Caco-2 (cell line): ENCODE measurements around the gene SLC13A5. TPM values are rescaled to one million over a fixed set of nuclear protein-coding genes. Genes with fewer than 3 reads are reported as not detected.

ENCODE experiments used
- BruUV-seq: library from RNA; stranded (reverse); fragments of 400-500 nt; replicated peaks from 2 replicates; lab custom pipeline; 2021; lab: Mats Ljungman, UMichigan
- CTCF ChIA-PET: fragments of 300-600 bp; sonication (Branson Sonifier 250); formaldehyde crosslinking; loops from one replicate; lab custom pipeline; 2022; ENCODE audit warnings: antibody characterized with exemption; lab: Charles Lee
- POLR2A ChIA-PET: fragments of 300-600 bp; sonication (Branson Sonifier 250); formaldehyde crosslinking; loops from one replicate; lab custom pipeline; 2022; ENCODE audit warnings: antibody characterized with exemption; lab: Charles Lee
- DNase-seq, 2 experiments: peaks; one replicate each; pipeline versions ENCODE4 v3.0.0 to v3.0.0-alpha.2; 2020 to 2022
- H3K27me3 ChIP-seq: replicated peaks from 2 replicates; pipeline ENCODE4 v1.6.0; 2011; ENCODE audit warnings: low read length; ENCODE audit not compliant: control insufficient read depth, insufficient read depth
- H3K36me3 ChIP-seq: 2 replicates; pipeline ENCODE4 v1.5.1; 2011; ENCODE audit warnings: low read length; ENCODE audit not compliant: control insufficient read depth, insufficient read depth
- H3K4me1 ChIP-seq: fragments of 250-450 bp; sonication (Bioruptor Pico); 2 replicates; pipeline ENCODE4 v1.5.1; 2020; ENCODE audit warnings: mild to moderate bottlenecking
- H3K4me3 ChIP-seq: 2 replicates; pipeline ENCODE4 v1.5.1; 2011; ENCODE audit warnings: low read depth, mild to moderate bottlenecking, control low read depth, low read length
- H3K9me3 ChIP-seq: fragments of 250-450 bp; sonication (Bioruptor Pico); 2 replicates; pipeline ENCODE4 v1.5.1; 2020; ENCODE audit warnings: mild to moderate bottlenecking, moderate library complexity
- H3K27ac Mint-ChIP-seq: one replicate; pipeline ENCODE4 v1.8.0; 2022; ENCODE audit warnings: mixed read lengths; ENCODE audit not compliant: unreplicated experiment
- H3K27me3 Mint-ChIP-seq: one replicate; pipeline ENCODE4 v1.8.0; 2022; ENCODE audit warnings: mixed read lengths; ENCODE audit not compliant: insufficient read depth, unreplicated experiment
- H3K36me3 Mint-ChIP-seq: one replicate; pipeline ENCODE4 v1.8.0; 2022; ENCODE audit warnings: mild to moderate bottlenecking, mixed read lengths; ENCODE audit not compliant: insufficient read depth, unreplicated experiment
- H3K4me1 Mint-ChIP-seq: one replicate; pipeline ENCODE4 v1.8.0; 2022; ENCODE audit warnings: low read depth, mixed read lengths; ENCODE audit not compliant: unreplicated experiment
- H3K4me3 Mint-ChIP-seq: one replicate; pipeline ENCODE4 v1.8.0; 2022; ENCODE audit warnings: mild to moderate bottlenecking, moderate library complexity, mixed read lengths; ENCODE audit not compliant: unreplicated experiment
- H3K9me3 Mint-ChIP-seq: one replicate; pipeline ENCODE4 v1.8.0; 2022; ENCODE audit warnings: mixed read lengths; ENCODE audit not compliant: unreplicated experiment
- intact Hi-C: fragments of 100-400 bp; cut with micrococcal nuclease; formaldehyde crosslinking; loops from one replicate; pipeline ENCODE4 v1.10.0; 2022; ENCODE audit not compliant: unreplicated experiment
- total RNA-seq: library from RNA; stranded (reverse); gene quantifications from 2 replicates; pipeline ENCODE4 v1.2.3, GENCODE V29; 2022
- TF ChIP-seq, protein P1 (sequence below), 2 experiments: fragments of 200-600 bp in 1 of 2; IDR thresholded peaks; 1 replicate in 1 of 2; 2 replicates in 1 of 2; pipeline versions ENCODE4 v1.5.1 to v1.8.0; 2011 to 2022; ENCODE audit warnings: antibody characterized with exemption in 1 of 2, control low read depth in 1 of 2, inconsistent platforms in 1 of 2, low read depth in 1 of 2, low read length in 1 of 2, mild to moderate bottlenecking in 1 of 2, moderate library complexity in 1 of 2; ENCODE audit not compliant: insufficient read depth in 1 of 2, severe bottlenecking in 1 of 2, unreplicated experiment in 1 of 2

SLC13A5 gene
- total RNA-seq, 1 experiment from 2014 or later = 0.11 TPM

GRCh38 chr17:6648181-6648580, 65.0 kb downstream of the SLC13A5 start:
- TF ChIP-seq, protein P1, sequence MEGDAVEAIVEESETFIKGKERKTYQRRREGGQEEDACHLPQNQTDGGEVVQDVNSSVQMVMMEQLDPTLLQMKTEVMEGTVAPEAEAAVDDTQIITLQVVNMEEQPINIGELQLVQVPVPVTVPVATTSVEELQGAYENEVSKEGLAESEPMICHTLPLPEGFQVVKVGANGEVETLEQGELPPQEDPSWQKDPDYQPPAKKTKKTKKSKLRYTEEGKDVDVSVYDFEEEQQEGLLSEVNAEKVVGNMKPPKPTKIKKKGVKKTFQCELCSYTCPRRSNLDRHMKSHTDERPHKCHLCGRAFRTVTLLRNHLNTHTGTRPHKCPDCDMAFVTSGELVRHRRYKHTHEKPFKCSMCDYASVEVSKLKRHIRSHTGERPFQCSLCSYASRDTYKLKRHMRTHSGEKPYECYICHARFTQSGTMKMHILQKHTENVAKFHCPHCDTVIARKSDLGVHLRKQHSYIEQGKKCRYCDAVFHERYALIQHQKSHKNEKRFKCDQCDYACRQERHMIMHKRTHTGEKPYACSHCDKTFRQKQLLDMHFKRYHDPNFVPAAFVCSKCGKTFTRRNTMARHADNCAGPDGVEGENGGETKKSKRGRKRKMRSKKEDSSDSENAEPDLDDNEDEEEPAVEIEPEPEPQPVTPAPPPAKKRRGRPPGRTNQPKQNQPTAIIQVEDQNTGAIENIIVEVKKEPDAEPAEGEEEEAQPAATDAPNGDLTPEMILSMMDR (IDR thresholded peaks at IDR 0.05; ENCODE audit: insufficient read depth in 1 of 2, low read depth in 1 of 2, low read length in 1 of 2, severe bottlenecking in 1 of 2, unreplicated experiment in 1 of 2) = peak in 1 of 2 experiments; percentile 17
- H3K36me3 Mint-ChIP-seq = peaks cover 14% of the 10 kb centered on the region
- POLR2A ChIA-PET = no interaction called here
- no peaks in the 10 kb centered on the region for H3K36me3 ChIP-seq
- no peaks in the 10 kb centered on the region for H3K27me3 ChIP-seq
- H3K9me3 Mint-ChIP-seq = no peaks in the 10 kb centered on the region
- CTCF ChIA-PET = interaction anchor here (0.6 to 0.9 kb wide), 3 partner anchors 8 to 195 kb away, joined by 3 to 5 read pairs (median 3); partner anchors contain the start of gene KIAA0753
- peaks cover under 1% of the 10 kb centered on the region for H3K4me1 Mint-ChIP-seq
- H3K4me1 ChIP-seq = no peaks in the 10 kb centered on the region; the same call in 1 of the 2 replicates
- BruUV-seq = no TSS peak
- H3K27ac Mint-ChIP-seq = no peak overlapping the region
- no peaks in the 10 kb centered on the region for H3K27me3 Mint-ChIP-seq
- H3K4me3 Mint-ChIP-seq = no peak overlapping the region
- no peak overlapping the region for H3K4me3 ChIP-seq
- intact Hi-C loops = no loop called here
- no peaks in the 10 kb centered on the region for H3K9me3 ChIP-seq
- DNase-seq = no peak

DNA sequence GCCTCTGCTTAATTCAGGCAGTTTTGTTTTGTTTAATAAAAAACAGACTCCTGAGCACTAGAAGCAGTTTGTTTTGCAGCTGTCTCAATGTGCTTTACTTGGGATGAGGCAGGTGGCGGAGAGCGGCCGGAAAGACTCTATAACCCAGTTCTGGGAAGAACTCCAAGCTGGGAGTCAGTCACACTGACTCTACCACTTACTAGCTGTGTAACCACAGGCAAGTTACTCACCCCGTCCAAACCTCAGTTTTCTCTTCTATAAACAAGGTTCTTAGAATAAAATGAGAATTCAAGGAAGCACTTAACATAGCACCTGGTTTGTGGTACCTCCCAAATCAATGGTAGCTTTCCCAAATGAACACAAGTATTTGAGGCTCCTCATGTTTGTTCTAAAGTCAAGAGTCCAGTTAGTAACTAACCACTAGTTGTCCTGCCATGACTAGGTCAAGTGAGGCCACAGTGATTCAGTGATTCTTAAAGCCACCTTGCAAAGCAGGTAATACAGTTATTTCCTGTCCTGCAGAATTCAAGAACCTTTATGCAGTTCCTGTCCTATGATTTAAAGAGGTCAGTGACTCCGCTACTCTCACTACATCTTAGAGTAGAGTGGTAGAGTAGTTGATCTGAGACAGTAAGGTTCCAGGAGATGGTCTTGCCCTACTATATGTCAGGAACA, 69.6 kb downstream of the SLC13A5 start:
- no TSS peak for BruUV-seq
- Mint-ChIP-seq H3K27me3 (no peaks in the 10 kb centered on the region), H3K4me1 (no peaks in the 10 kb centered on the region), H3K9me3 (no peaks in the 10 kb centered on the region), H3K4me3 (no peak overlapping the region), H3K27ac (no peak overlapping the region), H3K36me3 (peaks cover 14% of the 10 kb centered on the region)
- Histone ChIP-seq H3K4me1 (no peaks in the 10 kb centered on the region), H3K9me3 (no peaks in the 10 kb centered on the region), H3K4me3 (no peak overlapping the region), H3K27me3 (no peaks in the 10 kb centered on the region), H3K36me3 (no peaks in the 10 kb centered on the region)
- CTCF ChIA-PET = no interaction called here
- intact Hi-C loops = loop anchor here (5.0 kb wide), 1 partner anchor 171 kb away; no protein-coding TSS in a partner anchor
- DNase-seq = no peak
- POLR2A ChIA-PET = no interaction called here
- TF ChIP-seq, protein P1 (IDR thresholded peaks at IDR 0.05; ENCODE audit: insufficient read depth in 1 of 2, low read depth in 1 of 2, low read length in 1 of 2, severe bottlenecking in 1 of 2, unreplicated experiment in 1 of 2) = no peak

DNA sequence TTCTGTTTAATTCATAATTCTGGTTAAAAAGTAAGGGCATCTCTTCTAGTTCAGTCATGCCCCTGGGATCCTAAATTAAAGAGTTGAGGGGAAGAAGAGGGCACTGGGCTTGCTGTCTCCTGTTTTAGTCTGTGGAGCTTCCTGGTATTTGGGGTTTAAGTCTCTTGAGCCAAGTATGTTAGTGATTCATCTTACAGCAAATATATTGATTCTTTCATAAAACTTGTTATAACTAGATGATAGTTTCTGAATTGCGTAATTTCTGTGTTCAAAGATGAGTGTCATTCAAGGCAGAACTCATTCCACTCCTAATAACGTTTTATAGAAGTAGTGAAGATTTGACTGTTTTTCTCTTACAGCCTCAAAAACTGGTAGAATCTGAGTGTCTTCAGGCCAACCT, 70.6 kb downstream of the SLC13A5 start:
- Mint-ChIP-seq H3K4me3 (peak overlapping the region; percentile 19), H3K9me3 (no peaks in the 10 kb centered on the region), H3K27me3 (no peaks in the 10 kb centered on the region), H3K27ac (no peak overlapping the region), H3K4me1 (no peaks in the 10 kb centered on the region), H3K36me3 (peaks cover 14% of the 10 kb centered on the region)
- BruUV-seq = no TSS peak
- no peaks in the 10 kb centered on the region for H3K36me3 ChIP-seq
- no peaks in the 10 kb centered on the region for H3K4me1 ChIP-seq
- no peaks in the 10 kb centered on the region for H3K27me3 ChIP-seq
- ChIA-PET CTCF (no interaction called here), POLR2A (no interaction called here)
- no peak overlapping the region for H3K4me3 ChIP-seq
- intact Hi-C loops = loop anchor here (5.0 kb wide), 1 partner anchor 170 kb away; no protein-coding TSS in a partner anchor
- no peaks in the 10 kb centered on the region for H3K9me3 ChIP-seq
- TF ChIP-seq, protein P1 (IDR thresholded peaks at IDR 0.05; ENCODE audit: insufficient read depth in 1 of 2, low read depth in 1 of 2, low read length in 1 of 2, severe bottlenecking in 1 of 2, unreplicated experiment in 1 of 2) = no peak
- DNase-seq = no peak
